Globus pallidus (tissue), 1 donor: ENCODE results near the gene CCDC97.
"Not testable (repeated sequence)": the region's sequence is repeated elsewhere in the genome, so short reads cannot be mapped to it uniquely, and the experiment has no call there.

ENCODE experiments used
- DNase-seq: peaks from one replicate; pipeline ENCODE4 v3.0.0-alpha.2; 2015; ENCODE audit warnings: low spot score

The CCDC97 gene

GRCh38 chr19:41364524-41365391 lies 54.8 kb downstream of the CCDC97 start:
- DNase-seq: no peak

DNA sequence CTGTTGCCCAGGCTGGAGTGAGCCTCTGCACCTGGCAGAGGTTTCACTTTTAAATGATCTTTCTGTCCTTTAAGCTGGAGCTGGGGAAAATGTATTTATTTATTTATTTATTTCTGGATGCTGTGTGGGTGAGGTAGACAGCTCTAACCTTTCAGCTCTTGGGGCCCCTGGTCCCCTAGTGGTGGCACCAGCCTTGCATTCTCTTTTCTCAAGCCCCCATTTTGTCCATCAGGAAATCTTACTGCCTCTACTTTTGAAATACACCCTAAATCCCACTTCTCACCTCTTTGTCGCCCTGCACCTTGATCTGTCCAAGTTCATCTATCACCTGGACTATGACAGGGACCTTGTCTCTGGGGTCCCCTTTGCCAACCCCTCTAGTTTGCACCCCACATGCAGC lies 56.1 kb downstream of the CCDC97 start:
- no peak for DNase-seq

DNA sequence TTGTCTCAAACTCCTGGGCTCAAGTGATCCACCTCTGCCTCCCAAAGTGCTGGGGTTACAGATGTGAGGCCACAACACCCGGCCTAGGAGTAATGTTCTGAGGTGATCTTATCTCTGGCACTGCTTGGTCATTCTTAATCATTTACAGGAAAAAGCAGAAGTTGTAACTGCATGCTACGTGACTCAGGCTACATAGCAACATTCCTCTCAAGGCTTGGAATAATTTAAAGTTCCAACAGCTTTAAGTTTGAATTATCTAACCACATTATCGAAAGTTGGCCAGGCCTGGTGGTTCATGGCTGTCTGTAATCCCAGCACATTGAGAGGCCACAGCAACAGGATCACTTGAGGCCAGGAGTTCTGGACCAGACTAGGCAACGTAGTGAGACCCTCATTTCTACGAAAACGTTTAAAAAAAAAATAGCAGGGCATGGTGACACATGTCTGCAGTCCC lies 57.9 kb downstream of the CCDC97 start:
- DNase-seq: no peak

- no peak for DNase-seq
Measured at GRCh38 chr19:41369769-41370168, 59.8 kb downstream of the CCDC97 start.

DNA sequence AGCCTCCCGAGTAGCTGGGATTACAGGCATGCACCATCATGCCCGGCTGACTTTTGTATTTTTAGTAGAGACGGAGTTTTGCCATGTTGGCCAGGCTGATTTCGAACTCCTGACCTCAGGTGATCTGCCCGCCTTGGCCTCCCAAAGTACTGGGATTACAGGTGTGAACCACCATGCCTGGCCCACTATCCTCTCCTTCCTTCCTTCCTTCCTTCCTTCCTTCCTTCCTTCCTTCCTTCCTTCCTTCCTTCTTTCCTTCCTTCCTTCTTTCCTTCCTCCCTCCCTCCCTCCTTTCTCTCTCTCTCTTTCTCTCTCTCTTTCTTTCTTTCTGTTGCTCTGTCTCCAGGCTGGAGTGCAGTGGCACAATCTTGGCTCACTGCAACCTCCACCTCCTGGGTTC lies 61.1 kb downstream of the CCDC97 start:
- DNase-seq: not testable (repeated sequence)

DNA sequence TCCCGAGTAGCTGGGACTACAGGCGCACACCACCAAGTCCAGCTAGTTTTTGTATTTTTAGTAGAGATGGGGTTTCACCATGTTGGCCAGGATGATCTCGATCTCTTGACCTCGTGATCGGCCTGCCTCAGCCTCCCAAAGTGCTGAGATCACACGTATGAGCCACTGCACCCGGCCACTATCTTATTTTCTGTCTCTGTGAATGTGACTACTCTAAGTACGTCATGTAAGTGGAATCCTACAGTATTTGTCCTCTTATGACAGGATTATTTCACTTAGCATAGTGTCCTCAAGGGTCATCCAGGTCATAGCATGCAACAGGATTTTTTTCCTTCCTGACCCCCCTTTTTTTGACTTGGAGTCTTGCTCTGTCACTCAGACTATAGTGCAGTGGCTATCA lies 61.6 kb downstream of the CCDC97 start:
- DNase-seq: no peak

- DNase-seq: no peak
Measured at GRCh38 chr19:41372501-41372900, 62.5 kb downstream of the CCDC97 start.

- DNase-seq: peak; percentile 73
Measured at GRCh38 chr19:41373993-41374392, 64.0 kb downstream of the CCDC97 start.
